Erythroblast (primary cell): ENCODE results near the gene POLD2.

Experiments used
- GATA1 ChIP-seq: IDR thresholded peaks from 2 replicates; pipeline ENCODE4 v1.6.1; 2011; ENCODE audit warnings: low read depth, mild to moderate bottlenecking, control low read depth, low read length, moderate library complexity
- POLR2A ChIP-seq: IDR thresholded peaks from 2 replicates; pipeline ENCODE4 v1.6.1; 2011; ENCODE audit warnings: mild to moderate bottlenecking, low read length

- no peak for TF ChIP-seq POLR2A
- TF ChIP-seq GATA1, result no peak
Observed at GRCh38 chr7:44145969-44146911, 22.9 kb upstream of the POLD2 start.
